Nephron (organoid): ENCODE data around the gene PUSL1.
"Not testable (repeated sequence)": the region's sequence is repeated elsewhere in the genome, so short reads cannot be mapped to it uniquely, and the experiment has no call there.

Experiments
- H3K27ac Mint-ChIP-seq, 3 experiments: 2 replicates each; pipeline ENCODE4 v1.8.0; 2020; ENCODE audit warnings: mixed read lengths in 3 of 3, mild to moderate bottlenecking in 2 of 3, moderate library complexity in 1 of 3
- H3K27me3 Mint-ChIP-seq: 2 replicates; pipeline ENCODE4 v1.8.0; 2021; ENCODE audit warnings: low read depth, mild to moderate bottlenecking, moderate library complexity, mixed read lengths
- H3K36me3 Mint-ChIP-seq: 2 replicates; pipeline ENCODE4 v1.8.0; 2020; ENCODE audit warnings: low read depth, mixed read lengths
- H3K4me1 Mint-ChIP-seq: 2 replicates; pipeline ENCODE4 v1.8.0; 2020; ENCODE audit warnings: mixed read lengths
- H3K4me3 Mint-ChIP-seq, 3 experiments: 2 replicates each; pipeline ENCODE4 v1.8.0; 2020; ENCODE audit warnings: mild to moderate bottlenecking in 3 of 3, mixed read lengths in 3 of 3, moderate library complexity in 2 of 3
- H3K9me3 Mint-ChIP-seq: 2 replicates; pipeline ENCODE4 v1.8.0; 2020; ENCODE audit warnings: mixed read lengths
- TF ChIP-seq, protein P1 (sequence below), 3 experiments: fragments of 200-600 bp; sonication (generic); IDR thresholded peaks; one replicate each; pipeline ENCODE4 v1.5.0; 2021; ENCODE audit warnings: antibody characterized with exemption in 3 of 3; ENCODE audit not compliant: unreplicated experiment in 3 of 3

PUSL1 gene

DNA sequence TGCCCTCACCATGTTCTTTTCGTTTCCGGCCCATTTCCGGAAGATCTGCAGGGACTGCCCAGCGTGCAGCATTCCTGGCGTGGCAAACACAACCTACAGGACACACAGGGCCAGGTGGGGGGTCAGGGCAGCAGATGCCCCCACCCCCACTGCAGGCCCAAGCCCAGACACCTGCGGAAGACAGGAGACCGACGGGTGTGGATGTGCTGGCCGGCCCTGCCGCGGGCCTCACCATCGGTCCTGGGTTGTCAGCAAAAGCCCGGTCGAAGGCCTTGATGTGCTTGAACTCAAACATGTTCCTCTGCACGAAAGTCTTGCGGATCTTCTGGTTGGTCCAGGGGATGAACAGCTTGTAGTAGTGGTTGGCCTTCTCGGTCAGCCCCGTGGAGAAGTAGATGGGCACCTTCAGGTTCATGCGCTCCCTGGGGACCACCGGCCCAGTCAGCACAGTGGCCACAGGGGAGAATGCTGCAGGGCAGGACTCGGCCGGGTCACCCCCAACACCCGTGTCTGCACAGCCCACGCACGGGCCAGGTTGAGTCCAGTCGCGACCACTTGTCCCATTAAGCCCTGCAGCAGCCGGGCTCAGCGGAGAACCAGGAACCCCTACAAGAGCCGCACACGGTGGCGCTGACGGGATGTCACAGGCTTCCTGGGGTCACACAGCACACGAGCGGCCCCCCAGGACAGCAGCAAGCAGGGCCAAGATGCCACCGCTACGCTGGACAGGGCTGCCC is 5.3 kb downstream of the PUSL1 start:
- H3K4me3 Mint-ChIP-seq: no peak overlapping the region
- H3K27ac Mint-ChIP-seq: peak overlapping the region in 1 of 3 experiments; percentile 31
- TF ChIP-seq, protein P1, sequence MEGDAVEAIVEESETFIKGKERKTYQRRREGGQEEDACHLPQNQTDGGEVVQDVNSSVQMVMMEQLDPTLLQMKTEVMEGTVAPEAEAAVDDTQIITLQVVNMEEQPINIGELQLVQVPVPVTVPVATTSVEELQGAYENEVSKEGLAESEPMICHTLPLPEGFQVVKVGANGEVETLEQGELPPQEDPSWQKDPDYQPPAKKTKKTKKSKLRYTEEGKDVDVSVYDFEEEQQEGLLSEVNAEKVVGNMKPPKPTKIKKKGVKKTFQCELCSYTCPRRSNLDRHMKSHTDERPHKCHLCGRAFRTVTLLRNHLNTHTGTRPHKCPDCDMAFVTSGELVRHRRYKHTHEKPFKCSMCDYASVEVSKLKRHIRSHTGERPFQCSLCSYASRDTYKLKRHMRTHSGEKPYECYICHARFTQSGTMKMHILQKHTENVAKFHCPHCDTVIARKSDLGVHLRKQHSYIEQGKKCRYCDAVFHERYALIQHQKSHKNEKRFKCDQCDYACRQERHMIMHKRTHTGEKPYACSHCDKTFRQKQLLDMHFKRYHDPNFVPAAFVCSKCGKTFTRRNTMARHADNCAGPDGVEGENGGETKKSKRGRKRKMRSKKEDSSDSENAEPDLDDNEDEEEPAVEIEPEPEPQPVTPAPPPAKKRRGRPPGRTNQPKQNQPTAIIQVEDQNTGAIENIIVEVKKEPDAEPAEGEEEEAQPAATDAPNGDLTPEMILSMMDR (IDR thresholded peaks at IDR 0.05; ENCODE audit: unreplicated experiment in 3 of 3): no peak
- no peaks in the 10 kb centered on the region for H3K9me3 Mint-ChIP-seq
- H3K4me1 Mint-ChIP-seq: peaks cover 11% of the 10 kb centered on the region
- peaks cover 16% of the 10 kb centered on the region for H3K36me3 Mint-ChIP-seq
- H3K27me3 Mint-ChIP-seq: no peaks in the 10 kb centered on the region

DNA sequence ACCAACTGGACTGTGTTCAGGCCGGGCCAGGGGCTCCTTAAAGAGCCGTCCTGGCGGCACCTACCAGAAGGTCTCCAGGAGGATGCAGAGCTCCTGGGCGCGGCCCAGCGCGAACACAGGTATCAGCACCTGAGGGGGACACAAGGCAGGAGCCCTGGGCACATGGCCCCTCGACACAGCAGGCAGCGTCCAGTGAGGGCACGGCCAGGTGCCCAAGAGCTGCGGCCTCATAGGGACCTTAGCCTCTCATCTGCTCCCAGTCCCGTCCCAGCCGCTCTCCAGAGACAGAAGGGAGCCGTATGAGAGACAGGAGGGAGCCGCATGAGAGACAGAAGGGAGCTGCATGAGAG is 5.8 kb downstream of the PUSL1 start:
- no peaks in the 10 kb centered on the region for H3K9me3 Mint-ChIP-seq
- peaks cover 18% of the 10 kb centered on the region for H3K36me3 Mint-ChIP-seq
- H3K4me3 Mint-ChIP-seq: no peak overlapping the region

DNA sequence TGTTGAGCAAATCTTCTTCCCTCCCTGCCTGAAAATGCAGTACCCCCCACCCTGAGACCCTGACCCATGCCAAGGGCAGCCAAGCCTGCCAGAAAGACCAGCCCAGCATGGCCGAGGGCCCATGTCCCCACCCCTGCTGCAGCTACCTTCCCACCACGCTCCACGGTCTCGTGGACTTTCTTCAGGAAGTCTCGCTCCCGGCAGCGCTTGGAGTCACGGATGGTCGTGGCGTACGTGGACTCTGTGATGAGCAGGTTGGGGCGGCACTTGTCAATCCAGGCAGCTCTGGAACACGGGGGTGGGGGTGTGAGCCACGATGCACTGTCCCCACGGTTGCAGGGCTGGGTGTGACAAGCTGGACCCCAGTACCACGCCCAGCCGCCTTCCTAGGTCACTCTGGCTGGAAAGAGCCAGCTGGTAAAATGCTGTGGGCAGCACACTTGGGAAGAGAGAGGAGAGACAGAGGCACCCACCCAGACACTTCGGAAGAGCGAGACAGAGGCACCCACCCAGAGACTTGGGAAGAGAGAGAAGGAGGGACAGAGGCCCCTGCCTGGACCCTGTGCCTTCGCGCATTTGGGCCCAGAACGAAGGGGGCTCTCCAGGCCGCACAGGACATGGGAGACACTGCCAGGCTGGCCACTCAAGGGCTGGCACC is 6.4 kb downstream of the PUSL1 start:
- no peaks in the 10 kb centered on the region for H3K9me3 Mint-ChIP-seq
- peaks cover 22% of the 10 kb centered on the region for H3K36me3 Mint-ChIP-seq
- no peaks in the 10 kb centered on the region for H3K27me3 Mint-ChIP-seq
- TF ChIP-seq, protein P1 (IDR thresholded peaks at IDR 0.05; ENCODE audit: unreplicated experiment in 3 of 3): no peak
- no peak overlapping the region for H3K27ac Mint-ChIP-seq
- H3K4me1 Mint-ChIP-seq: peaks cover 16% of the 10 kb centered on the region
- H3K4me3 Mint-ChIP-seq: no peak overlapping the region

More for the DNA sequence above, 5.8 kb downstream of the PUSL1 start:
- TF ChIP-seq, protein P1 (IDR thresholded peaks at IDR 0.05; ENCODE audit: unreplicated experiment in 3 of 3): no peak
- no peaks in the 10 kb centered on the region for H3K27me3 Mint-ChIP-seq
- no peak overlapping the region for H3K27ac Mint-ChIP-seq
- H3K4me1 Mint-ChIP-seq: peaks cover 11% of the 10 kb centered on the region

DNA sequence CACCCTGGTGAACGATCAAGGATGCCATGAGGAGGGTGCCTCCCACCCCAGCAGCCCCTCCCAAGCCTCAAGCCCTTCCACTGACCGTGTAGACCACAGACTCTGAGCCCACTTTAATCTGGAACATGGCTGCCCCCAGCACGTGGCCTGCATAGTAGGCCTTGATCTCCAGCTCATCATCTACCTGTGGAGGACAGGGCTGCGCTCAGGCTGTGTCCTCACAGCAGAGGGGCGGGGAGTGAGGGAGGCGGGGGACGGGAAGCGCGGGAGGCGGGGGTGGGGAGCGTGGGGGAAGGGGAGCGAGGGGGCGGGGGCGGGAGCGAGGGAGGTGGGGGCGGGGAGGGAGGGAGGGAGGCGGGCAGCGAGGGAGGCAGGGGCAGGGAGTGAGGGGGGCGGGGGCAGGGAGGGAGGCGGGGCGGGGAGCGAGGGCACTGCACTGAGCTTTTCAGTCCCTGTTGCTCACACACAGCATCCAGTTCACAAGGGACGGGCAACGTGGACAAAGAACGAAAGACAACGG is 7.1 kb downstream of the PUSL1 start:
- Mint-ChIP-seq H3K4me1 (peaks cover 16% of the 10 kb centered on the region), H3K27me3 (no peaks in the 10 kb centered on the region), H3K4me3 (peak overlapping the region in 2 of 3 experiments; percentile 24 to 30), H3K9me3 (no peaks in the 10 kb centered on the region), H3K27ac (peak overlapping the region in 2 of 3 experiments; percentile 67 to 74), H3K36me3 (peaks cover 22% of the 10 kb centered on the region)
- TF ChIP-seq, protein P1 (IDR thresholded peaks at IDR 0.05; ENCODE audit: unreplicated experiment in 3 of 3): no peak

DNA sequence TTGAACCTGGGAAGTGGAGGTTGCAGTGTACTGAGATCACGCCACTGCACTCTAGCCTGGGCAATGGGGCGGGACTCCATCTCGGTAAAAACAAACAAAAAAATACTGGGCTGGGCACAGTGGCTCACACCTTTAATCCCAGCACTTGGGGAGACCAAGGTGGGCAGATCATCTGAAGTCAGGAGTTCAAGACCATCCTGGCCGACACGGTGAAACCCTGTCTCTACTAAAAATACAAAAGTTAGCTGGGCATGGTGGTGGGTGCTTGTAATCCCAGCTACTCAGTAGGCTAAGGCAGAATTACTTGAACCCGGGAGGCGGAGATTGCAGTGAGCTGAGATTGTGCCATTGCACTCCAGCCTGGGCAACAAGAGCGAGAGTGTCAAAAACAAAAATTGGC is 7.8 kb downstream of the PUSL1 start:
- H3K4me1 Mint-ChIP-seq: peaks cover 16% of the 10 kb centered on the region
- not testable (repeated sequence) for H3K9me3 Mint-ChIP-seq, H3K4me3 Mint-ChIP-seq, H3K27me3 Mint-ChIP-seq
- H3K36me3 Mint-ChIP-seq: peaks cover 22% of the 10 kb centered on the region
- H3K27ac Mint-ChIP-seq: peak overlapping the region in 1 of 3 experiments; percentile 74

DNA sequence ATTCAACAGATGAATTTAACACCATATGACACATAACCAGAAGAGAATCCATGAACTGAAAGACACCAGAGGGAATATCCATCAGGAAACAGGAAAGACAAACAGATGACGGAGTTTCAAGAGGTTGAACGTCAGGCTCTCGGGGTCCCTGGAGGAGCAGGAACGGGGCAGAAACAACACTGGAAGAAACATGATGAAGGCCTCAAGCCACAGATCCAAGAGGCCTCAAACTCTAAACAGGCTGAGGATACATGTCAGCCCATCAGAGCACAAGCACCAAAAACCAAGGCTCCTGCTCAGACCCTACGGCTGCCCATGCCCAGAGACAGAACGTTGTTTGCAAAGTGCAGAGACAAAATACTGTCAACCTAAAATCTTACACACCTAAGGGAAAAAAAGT is 9.0 kb downstream of the PUSL1 start:
- Mint-ChIP-seq H3K4me1 (peaks cover 20% of the 10 kb centered on the region), H3K4me3 (peak overlapping the region in 1 of 3 experiments; percentile 12), H3K27me3 (no peaks in the 10 kb centered on the region), H3K27ac (no peak overlapping the region), H3K36me3 (peaks cover 22% of the 10 kb centered on the region), H3K9me3 (no peaks in the 10 kb centered on the region)
- TF ChIP-seq, protein P1 (IDR thresholded peaks at IDR 0.05; ENCODE audit: unreplicated experiment in 3 of 3): no peak
